ENCODE measurements around the gene BCKDK. TPM values are rescaled to one million over a fixed set of nuclear protein-coding genes. Genes with fewer than 3 reads are reported as not detected.

BCKDK gene
- total RNA-seq, 1 experiment from 2014 or later: 57.0 TPM

GRCh38 chr16:31090540-31090939 lies 17.6 kb upstream of the BCKDK start:
- no peaks in the 10 kb centered on the region; a peak in 1 of 5 replicates for H3K9me3 Mint-ChIP-seq
- Histone ChIP-seq H2BK15ac (ENCODE audit: low read depth, low read length) (no peak overlapping the region), H2AFZ (ENCODE audit: low read length) (no peak overlapping the region), H2BK120ac (ENCODE audit: low read depth, low read length, poor library complexity, severe bottlenecking) (no peak overlapping the region), H3K4ac (ENCODE audit: low read depth, low read length) (no peak overlapping the region), H2AK5ac (ENCODE audit: insufficient read length, low read length) (no peak overlapping the region), H3K9me3 (ENCODE audit: control insufficient read depth, low read depth, low read length) (no peaks in the 10 kb centered on the region), H4K20me1 (ENCODE audit: control insufficient read depth, insufficient read depth, insufficient read length) (peaks cover 3% of the 10 kb centered on the region), H2BK5ac (ENCODE audit: insufficient read length, low read length) (no peak overlapping the region), H3K4me2 (ENCODE audit: insufficient read depth, insufficient read length, low read length) (no peak overlapping the region), H3K14ac (ENCODE audit: insufficient read depth, low read length) (no peak overlapping the region), H3K9ac (ENCODE audit: extremely low read depth, insufficient read length, low read length) (no peak overlapping the region), H2BK20ac (ENCODE audit: low read depth, low read length, poor library complexity, severe bottlenecking) (no peak overlapping the region), H4K91ac (ENCODE audit: insufficient read length, low read depth, low read length) (no peak overlapping the region), H3K23ac (ENCODE audit: insufficient read length, low read depth, low read length) (no peak overlapping the region), H2BK12ac (ENCODE audit: insufficient read length, low read depth, low read length) (no peak overlapping the region), H3K4me1 (ENCODE audit: insufficient read depth, low read length) (peaks cover under 1% of the 10 kb centered on the region; the same call in 1 of the 2 replicates), H3T11ph (ENCODE audit: low read length) (no peak overlapping the region), H3K18ac (ENCODE audit: insufficient read length, low read depth, low read length) (no peak overlapping the region), H3K27ac (ENCODE audit: insufficient read length, low read depth, low read length) (no peak overlapping the region), H3K23me2 (ENCODE audit: insufficient read length, low read depth, low read length, poor library complexity, severe bottlenecking) (peaks cover 11% of the 10 kb centered on the region), H4K8ac (replicated peaks; ENCODE audit: insufficient read length, low read depth, low read length) (no peak overlapping the region), H3K27me3 (ENCODE audit: insufficient read depth, low read length) (no peaks in the 10 kb centered on the region), H3K56ac (ENCODE audit: insufficient read length, low read depth, low read length) (no peak overlapping the region), H3K79me2 (ENCODE audit: insufficient read depth, low read length) (peaks cover 2% of the 10 kb centered on the region; the same call in 1 of the 2 replicates), H3K79me1 (ENCODE audit: insufficient read depth, low read depth, low read length, poor library complexity, severe bottlenecking) (peaks cover 2% of the 10 kb centered on the region), H4K5ac (ENCODE audit: insufficient read length, low read depth, low read length) (no peak overlapping the region)
- no peak overlapping the region for H3K4me3 Mint-ChIP-seq
- no peak overlapping the region for H3K27ac Mint-ChIP-seq
- DNase-seq: no peak
- no peaks in the 10 kb centered on the region; the same call in 1 of the 2 replicates for H3K27me3 Mint-ChIP-seq (ENCODE audit: low read depth)
- TF ChIP-seq CTCF (conservative IDR thresholded peaks at IDR 0.05): no peak
- peaks cover 5 to 24% (median 23%) of the 10 kb centered on the region in 3 experiments; a peak in 6 of 7 replicates for H3K36me3 Mint-ChIP-seq (ENCODE audit: insufficient read depth in 1 of 3, low read depth in 3 of 3)
- no CpG with 5 or more reads among the region's 2 CpGs for WGBS (ENCODE audit: extremely low coverage, insufficient read length, low lambda C conversion rate)
- H3K4me1 Mint-ChIP-seq: peaks cover 7 to 12% of the 10 kb centered on the region in 2 experiments

Measured in H9 (cell line).